DOHH2 (cell line): ENCODE measurements around the gene COBLL1.

Experiments
- H3F3A ChIP-seq: fragments of 200-600 bp; sonication (generic), shearing (Covaris generic); 2 replicates; pipeline ENCODE4 v1.6.0; 2016; ENCODE audit warnings: antibody characterized with exemption, mild to moderate bottlenecking; ENCODE audit not compliant: control insufficient read depth, insufficient read depth
- H3K27ac ChIP-seq: fragments of 200-600 bp; sonication (generic); 2 replicates; pipeline ENCODE4 v1.5.1; 2014; ENCODE audit warnings: low read depth, mild to moderate bottlenecking, low read length, moderate library complexity
- H3K27me3 ChIP-seq: fragments of 200-600 bp; sonication (generic); 2 replicates; pipeline ENCODE4 v1.6.1; 2014; ENCODE audit warnings: mild to moderate bottlenecking, low read length, mixed read lengths; ENCODE audit not compliant: control insufficient read depth
- H3K36me3 ChIP-seq: fragments of 200-600 bp; sonication (generic); 2 replicates; pipeline ENCODE4 v1.6.1; 2014; ENCODE audit warnings: mild to moderate bottlenecking, low read length, moderate library complexity, mixed read lengths; ENCODE audit not compliant: control insufficient read depth
- H3K4me1 ChIP-seq: fragments of 200-600 bp; sonication (generic); 2 replicates; pipeline ENCODE4 v1.6.1; 2014; ENCODE audit warnings: mild to moderate bottlenecking, low read length, mixed read lengths; ENCODE audit not compliant: control insufficient read depth
- H3K4me2 ChIP-seq: fragments of 200-600 bp; sonication (generic); 2 replicates; pipeline ENCODE4 v1.6.0; 2014; ENCODE audit warnings: mild to moderate bottlenecking, low read length, moderate library complexity
- H3K4me3 ChIP-seq: fragments of 200-600 bp; sonication (generic); 2 replicates; pipeline ENCODE4 v1.5.1; 2014; ENCODE audit warnings: mild to moderate bottlenecking, low read length, mixed read lengths
- H3K79me2 ChIP-seq: fragments of 200-600 bp; sonication (generic); 2 replicates; pipeline ENCODE4 v1.6.1; 2014; ENCODE audit warnings: mild to moderate bottlenecking, low read length, mixed read lengths; ENCODE audit not compliant: control insufficient read depth
- H3K9me2 ChIP-seq: fragments of 200-600 bp; sonication (generic); replicated peaks from 2 replicates; pipeline ENCODE4 v1.6.1; 2014; ENCODE audit warnings: mild to moderate bottlenecking, low read length, mixed read lengths; ENCODE audit not compliant: control insufficient read depth
- H3K9me3 ChIP-seq: fragments of 200-600 bp; sonication (generic); 2 replicates; pipeline ENCODE4 v1.6.1; 2014; ENCODE audit warnings: antibody characterized with exemption, low read length, mixed read lengths; ENCODE audit not compliant: control insufficient read depth, insufficient read depth
- H4K20me1 ChIP-seq: fragments of 200-600 bp; sonication (generic); 2 replicates; pipeline ENCODE4 v1.6.0; 2014; ENCODE audit warnings: low read depth, mild to moderate bottlenecking, antibody characterized with exemption, low read length, moderate library complexity; ENCODE audit not compliant: control insufficient read depth, insufficient read depth
- EZH2phosphoT487 ChIP-seq: fragments of 200-600 bp; sonication (generic); IDR thresholded peaks from 2 replicates; pipeline ENCODE4 v1.6.1; 2017; ENCODE audit warnings: borderline replicate concordance, mild to moderate bottlenecking, antibody characterized with exemption, low read length, moderate library complexity, mixed read lengths
- TF ChIP-seq, protein P1 (sequence below): fragments of 200-600 bp; sonication (generic); IDR thresholded peaks from one replicate; pipeline ENCODE4 v1.5.1; 2014; ENCODE audit warnings: antibody characterized with exemption, mild to moderate bottlenecking, low read depth, low read length; ENCODE audit not compliant: poor library complexity, severe bottlenecking

The COBLL1 gene

DNA sequence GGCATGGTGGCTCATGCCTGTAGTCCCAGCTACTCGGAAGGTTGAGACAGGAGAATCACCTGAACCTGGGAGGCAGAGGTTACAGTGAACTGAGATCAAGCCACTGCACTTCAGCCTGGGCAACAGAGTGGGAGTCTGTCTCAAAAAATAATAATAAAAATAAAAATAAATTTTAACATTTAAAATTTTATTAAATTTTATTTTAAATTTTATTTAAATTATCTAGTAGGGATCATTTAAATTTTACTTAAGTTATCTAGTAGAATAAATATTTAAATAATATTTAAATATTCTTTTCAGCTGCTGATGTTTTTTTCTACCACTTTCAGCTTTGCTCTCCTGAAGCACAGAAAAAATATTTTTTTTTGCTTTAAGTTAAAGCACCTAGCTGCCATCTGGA, 10.4 kb downstream of the COBLL1 start:
- H3K4me1 ChIP-seq = peaks cover 33% of the 10 kb centered on the region
- H3F3A ChIP-seq = no peaks in the 10 kb centered on the region
- no peaks in the 10 kb centered on the region for H3K9me3 ChIP-seq
- no peak overlapping the region for H3K4me3 ChIP-seq
- H3K27ac ChIP-seq = no peak overlapping the region
- no peaks in the 10 kb centered on the region for H4K20me1 ChIP-seq
- H3K79me2 ChIP-seq = peaks cover 2% of the 10 kb centered on the region
- no peak for TF ChIP-seq EZH2phosphoT487
- TF ChIP-seq, protein P1, sequence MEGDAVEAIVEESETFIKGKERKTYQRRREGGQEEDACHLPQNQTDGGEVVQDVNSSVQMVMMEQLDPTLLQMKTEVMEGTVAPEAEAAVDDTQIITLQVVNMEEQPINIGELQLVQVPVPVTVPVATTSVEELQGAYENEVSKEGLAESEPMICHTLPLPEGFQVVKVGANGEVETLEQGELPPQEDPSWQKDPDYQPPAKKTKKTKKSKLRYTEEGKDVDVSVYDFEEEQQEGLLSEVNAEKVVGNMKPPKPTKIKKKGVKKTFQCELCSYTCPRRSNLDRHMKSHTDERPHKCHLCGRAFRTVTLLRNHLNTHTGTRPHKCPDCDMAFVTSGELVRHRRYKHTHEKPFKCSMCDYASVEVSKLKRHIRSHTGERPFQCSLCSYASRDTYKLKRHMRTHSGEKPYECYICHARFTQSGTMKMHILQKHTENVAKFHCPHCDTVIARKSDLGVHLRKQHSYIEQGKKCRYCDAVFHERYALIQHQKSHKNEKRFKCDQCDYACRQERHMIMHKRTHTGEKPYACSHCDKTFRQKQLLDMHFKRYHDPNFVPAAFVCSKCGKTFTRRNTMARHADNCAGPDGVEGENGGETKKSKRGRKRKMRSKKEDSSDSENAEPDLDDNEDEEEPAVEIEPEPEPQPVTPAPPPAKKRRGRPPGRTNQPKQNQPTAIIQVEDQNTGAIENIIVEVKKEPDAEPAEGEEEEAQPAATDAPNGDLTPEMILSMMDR = no peak
- H3K4me2 ChIP-seq = no peak overlapping the region
- no peaks in the 10 kb centered on the region for H3K36me3 ChIP-seq
- no peaks in the 10 kb centered on the region for H3K27me3 ChIP-seq
- H3K9me2 ChIP-seq = no peaks in the 10 kb centered on the region

DNA sequence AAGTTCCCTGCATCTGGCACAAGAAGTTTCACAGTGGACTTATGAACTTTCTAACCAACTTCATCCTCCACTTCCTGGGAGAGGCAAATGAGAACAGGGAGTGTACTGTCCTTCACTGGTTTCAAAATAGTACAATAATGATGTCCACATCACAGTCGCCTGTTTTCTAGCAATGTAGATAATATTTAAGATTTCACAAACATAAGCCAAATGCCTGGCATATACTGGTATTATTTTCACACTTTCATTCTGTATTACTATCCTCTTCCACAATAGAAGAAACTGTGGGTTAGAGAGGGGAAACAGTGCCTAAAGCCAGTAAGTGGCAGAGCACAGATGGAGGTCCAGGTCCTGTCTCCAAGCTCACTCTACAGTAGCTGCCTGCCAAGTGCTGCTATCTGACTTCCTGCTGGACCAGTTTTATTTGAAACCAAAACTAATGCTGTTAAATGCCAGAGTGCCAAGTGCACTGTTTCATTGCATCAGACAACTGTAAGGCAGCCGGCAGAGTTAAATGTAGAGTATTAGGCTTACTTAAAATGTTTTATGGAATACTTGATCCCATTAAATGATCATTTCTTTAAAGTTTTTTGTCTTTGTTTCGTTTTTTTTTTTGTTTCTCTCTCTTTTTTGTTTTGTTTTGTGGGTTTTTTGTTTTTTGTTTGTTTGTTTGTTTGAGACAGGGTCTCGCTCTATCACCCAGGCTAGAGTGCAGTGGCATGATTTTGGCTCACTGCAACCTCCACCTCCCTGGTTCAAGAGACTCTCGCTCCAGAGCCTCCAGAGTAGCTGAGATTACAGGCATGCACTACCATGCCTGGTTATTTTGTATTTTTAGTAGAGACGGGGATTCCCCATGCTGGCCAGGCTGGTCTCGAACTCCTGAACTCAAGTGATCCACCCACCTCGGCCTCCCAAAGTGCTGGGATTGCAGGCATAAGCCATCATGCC, 15.1 kb downstream of the COBLL1 start:
- H3K27me3 ChIP-seq = no peaks in the 10 kb centered on the region
- no peaks in the 10 kb centered on the region for H3K36me3 ChIP-seq
- H4K20me1 ChIP-seq = no peaks in the 10 kb centered on the region
- no peaks in the 10 kb centered on the region for H3K9me2 ChIP-seq
- H3K4me3 ChIP-seq = no peak overlapping the region
- H3K4me2 ChIP-seq = no peak overlapping the region
- peaks cover 16% of the 10 kb centered on the region for H3K4me1 ChIP-seq
- H3F3A ChIP-seq = no peaks in the 10 kb centered on the region
- TF ChIP-seq, protein P1 = no peak
- no peak for TF ChIP-seq EZH2phosphoT487
- no peak overlapping the region for H3K27ac ChIP-seq
- no peaks in the 10 kb centered on the region; the same call in 1 of the 2 replicates for H3K79me2 ChIP-seq
- no peaks in the 10 kb centered on the region for H3K9me3 ChIP-seq

DNA sequence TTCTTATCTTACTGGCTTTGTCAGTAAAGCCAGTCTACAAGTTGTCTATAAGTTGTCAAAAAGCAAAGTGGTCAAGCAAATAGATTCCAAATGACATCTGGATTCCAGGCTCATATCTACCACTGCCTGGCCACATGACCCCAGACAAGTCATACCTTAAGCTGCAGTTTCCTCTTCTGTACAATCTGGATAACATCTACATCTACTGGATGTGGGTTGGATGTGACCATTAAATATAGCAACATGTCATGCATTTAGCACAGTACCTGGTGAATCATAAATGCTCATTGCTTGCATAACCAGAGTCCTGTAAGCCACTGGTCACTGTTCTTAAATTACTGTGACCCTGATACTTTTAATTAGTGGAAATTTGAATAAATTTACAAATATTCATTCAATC, 16.8 kb downstream of the COBLL1 start:
- no peaks in the 10 kb centered on the region for H3K36me3 ChIP-seq
- peaks cover 16% of the 10 kb centered on the region for H3K4me1 ChIP-seq
- no peak overlapping the region for H3K4me3 ChIP-seq
- TF ChIP-seq, protein P1 = no peak
- TF ChIP-seq EZH2phosphoT487 = no peak
- H3K27ac ChIP-seq = no peak overlapping the region
- H3K79me2 ChIP-seq = no peaks in the 10 kb centered on the region; the same call in 1 of the 2 replicates
- no peaks in the 10 kb centered on the region for H3K27me3 ChIP-seq
- H4K20me1 ChIP-seq = no peaks in the 10 kb centered on the region
- H3F3A ChIP-seq = no peaks in the 10 kb centered on the region
- H3K4me2 ChIP-seq = no peak overlapping the region
- H3K9me3 ChIP-seq = no peaks in the 10 kb centered on the region
- no peaks in the 10 kb centered on the region for H3K9me2 ChIP-seq
